Activated CD8-positive, alpha-beta memory T cell treated with anti-CD3 and anti-CD28 coated beads for 4 hours (primary cell): Measurements from ENCODE around the gene BCR.

Experiments used
- DNase-seq, 2 donors: peaks; one replicate each; pipeline ENCODE4 v3.0.0-alpha.2; 2020; ENCODE audit warnings: low read depth in 2 of 2

Gene BCR

GRCh38 chr22:23151827-23152226 lies 28.5 kb upstream of the BCR start:
- no peak for DNase-seq

- no peak for DNase-seq
Observed at GRCh38 chr22:23152238-23153114, 27.8 kb upstream of the BCR start.

GRCh38 chr22:23153994-23154393 lies 26.3 kb upstream of the BCR start:
- DNase-seq, result no peak

GRCh38 chr22:23154461-23154860 lies 25.8 kb upstream of the BCR start:
- no peak for DNase-seq

GRCh38 chr22:23155143-23155542 lies 25.2 kb upstream of the BCR start:
- no peak for DNase-seq

GRCh38 chr22:23155831-23156230 lies 24.5 kb upstream of the BCR start:
- no peak for DNase-seq

- no peak for DNase-seq
Observed at GRCh38 chr22:23156286-23156685, 24.0 kb upstream of the BCR start.

GRCh38 chr22:23157560-23158515 lies 22.5 kb upstream of the BCR start:
- DNase-seq, result no peak

- no peak for DNase-seq
Observed at GRCh38 chr22:23158516-23159290, 21.6 kb upstream of the BCR start.

- no peak for DNase-seq
Observed at GRCh38 chr22:23159291-23159630, 21.0 kb upstream of the BCR start.

GRCh38 chr22:23161029-23161428 lies 19.3 kb upstream of the BCR start:
- no peak for DNase-seq

GRCh38 chr22:23161574-23161973 lies 18.7 kb upstream of the BCR start:
- no peak for DNase-seq

GRCh38 chr22:23163665-23164064 lies 16.6 kb upstream of the BCR start:
- no peak for DNase-seq

GRCh38 chr22:23164091-23164490 lies 16.2 kb upstream of the BCR start:
- no peak for DNase-seq

GRCh38 chr22:23166042-23166831 lies 14.1 kb upstream of the BCR start:
- DNase-seq, result no peak

- no peak for DNase-seq
Observed at GRCh38 chr22:23166841-23167616, 13.3 kb upstream of the BCR start.

GRCh38 chr22:23168391-23169042 lies 11.8 kb upstream of the BCR start:
- DNase-seq, result no peak

GRCh38 chr22:23169043-23169406 lies 11.3 kb upstream of the BCR start:
- DNase-seq, result no peak

- DNase-seq, result no peak
Observed at GRCh38 chr22:23175817-23176644, 4.3 kb upstream of the BCR start.
